MCF 10A (cell line): ENCODE results near the gene NME9. TPM values are rescaled to one million over a fixed set of nuclear protein-coding genes. Genes with fewer than 3 reads are reported as not detected.
"Not testable (repeated sequence)": the region's sequence is repeated elsewhere in the genome, so short reads cannot be mapped to it uniquely, and the experiment has no call there.

Experiments
- Bru-seq: library from RNA; stranded (reverse); fragments of 400-500 nt; gene quantifications from one replicate; lab custom pipeline; 2021; lab: Mats Ljungman, UMichigan
- BruChase-seq, 2 experiments: library from RNA; stranded (reverse); fragments of 400-500 nt; gene quantifications; one replicate each; lab custom pipeline; 2021; lab: Mats Ljungman, UMichigan
- BruUV-seq: library from RNA; stranded (reverse); fragments of 400-500 nt; replicated peaks from 2 replicates; lab custom pipeline; 2021; lab: Mats Ljungman, UMichigan
- CTCF ChIA-PET: fragments of 300-600 bp; sonication (Branson Sonifier 250); formaldehyde crosslinking; extraction: SDS; loops from one replicate; lab custom pipeline; 2021; ENCODE audit warnings: antibody characterized with exemption, inconsistent platforms; lab: Yijun Ruan, JAX
- POLR2A ChIA-PET: fragments of 300-600, 350-650 bp; sonication (Branson Sonifier 250); formaldehyde crosslinking; extraction: SDS; loops from one replicate; lab custom pipeline; 2020; ENCODE audit warnings: antibody characterized with exemption, inconsistent platforms; lab: Yijun Ruan, JAX
- DNase-seq: peaks from one replicate; pipeline ENCODE4 v3.0.0-alpha.2; 2018; ENCODE audit not compliant: unreplicated experiment
- H3K27ac Mint-ChIP-seq: one replicate; pipeline ENCODE4 v1.8.0; 2022; ENCODE audit warnings: mild to moderate bottlenecking, low read depth, mixed read lengths; ENCODE audit not compliant: unreplicated experiment
- H3K27me3 Mint-ChIP-seq: one replicate; pipeline ENCODE4 v1.8.0; 2022; ENCODE audit warnings: mixed read lengths; ENCODE audit not compliant: insufficient read depth, unreplicated experiment
- H3K36me3 Mint-ChIP-seq: one replicate; pipeline ENCODE4 v1.8.0; 2022; ENCODE audit warnings: mild to moderate bottlenecking, moderate library complexity, mixed read lengths; ENCODE audit not compliant: insufficient read depth, unreplicated experiment
- H3K4me1 Mint-ChIP-seq: one replicate; pipeline ENCODE4 v1.8.0; 2022; ENCODE audit warnings: mixed read lengths; ENCODE audit not compliant: insufficient read depth, unreplicated experiment
- H3K4me3 Mint-ChIP-seq: one replicate; pipeline ENCODE4 v1.8.0; 2022; ENCODE audit warnings: mild to moderate bottlenecking, moderate library complexity, mixed read lengths; ENCODE audit not compliant: unreplicated experiment
- H3K9me3 Mint-ChIP-seq: one replicate; pipeline ENCODE4 v1.8.0; 2022; ENCODE audit warnings: mixed read lengths; ENCODE audit not compliant: unreplicated experiment
- CTCF ChIP-seq: fragments of 200-600 bp; IDR thresholded peaks from one replicate; pipeline ENCODE4 v1.8.0; 2022; ENCODE audit warnings: antibody characterized with exemption, mild to moderate bottlenecking; ENCODE audit not compliant: unreplicated experiment
- intact Hi-C: fragments of 100-400 bp; cut with micrococcal nuclease; formaldehyde crosslinking; loops from 2 replicates; pipeline ENCODE4 v1.14.1; 2022
- long read RNA-seq: library from polyadenylated mRNA; stranded (forward); transcript quantifications from one replicate; pipeline ENCODE4 v2.0.0, GENCODE V29; 2022
- total RNA-seq: library from RNA; stranded (reverse); gene quantifications from 2 replicates; pipeline ENCODE4 v1.2.3, GENCODE V29; 2022

Gene NME9
- total RNA-seq, result not detected in 2 replicates
- Bru-seq, nascent RNA, result percentile 4 among the genes with signal in this experiment
- BruChase-seq, experiment 1, labeled RNA remaining after a 6-hour chase, result percentile 1 among the genes with signal in this experiment
- BruChase-seq, experiment 2, labeled RNA remaining after a 2-hour chase, result percentile 1 among the genes with signal in this experiment
- long read RNA-seq, result 0 reads

- peaks cover 8% of the 10 kb centered on the region for H3K4me1 Mint-ChIP-seq
- H3K4me3 Mint-ChIP-seq, result peak within 1 kb of the TSS; percentile 69
- BruUV-seq, result no TSS peak
- no peaks in the 10 kb centered on the region for H3K9me3 Mint-ChIP-seq
- H3K27me3 Mint-ChIP-seq, result no peaks in the 10 kb centered on the region
- H3K27ac Mint-ChIP-seq, result peak within 1 kb of the TSS; percentile 13
- peak; percentile 76 for DNase-seq
- intact Hi-C loops, result loop anchor here (1.0 kb wide), 1 partner anchor 149 kb away; no protein-coding TSS in a partner anchor
- CTCF ChIA-PET, result interaction anchor here (0.6 to 3.0 kb wide), 19 partner anchors 8 to 789 kb away, joined by 3 to 10 read pairs (median 4); no protein-coding TSS in a partner anchor
- no peaks in the 10 kb centered on the region for H3K36me3 Mint-ChIP-seq
- POLR2A ChIA-PET, result interaction anchor here (1.2 kb wide), 1 partner anchor 142 kb away, joined by 3 read pairs; no protein-coding TSS in a partner anchor
- peak; percentile 37 for TF ChIP-seq CTCF
Observed at GRCh38 chr3:138329127-138329983, at the start of gene NME9. TSS of gene NME9 (minus strand) at chr3:138329851. CDS start at chr3:138329335, 516 bp downstream.

GRCh38 chr3:138378990-138379389, 49.3 kb upstream of the NME9 start:
- Mint-ChIP-seq H3K27ac (no peak overlapping the region), H3K9me3 (no peaks in the 10 kb centered on the region), H3K36me3 (no peaks in the 10 kb centered on the region), H3K4me3 (no peak overlapping the region), H3K27me3 (no peaks in the 10 kb centered on the region), H3K4me1 (peaks cover 17% of the 10 kb centered on the region)
- BruUV-seq, result no TSS peak
- ChIA-PET POLR2A (no interaction called here), CTCF (no interaction called here)
- no peak for TF ChIP-seq CTCF
- intact Hi-C loops, result no loop called here
- DNase-seq, result no peak

GRCh38 chr3:138378331-138378730, 48.7 kb upstream of the NME9 start:
- Mint-ChIP-seq H3K9me3 (no peaks in the 10 kb centered on the region), H3K4me3 (no peak overlapping the region), H3K4me1 (peaks cover 12% of the 10 kb centered on the region), H3K27me3 (no peaks in the 10 kb centered on the region), H3K36me3 (no peaks in the 10 kb centered on the region), H3K27ac (no peak overlapping the region)
- intact Hi-C loops, result no loop called here
- ChIA-PET CTCF (no interaction called here), POLR2A (no interaction called here)
- BruUV-seq, result no TSS peak
- no peak for DNase-seq
- no peak for TF ChIP-seq CTCF

- BruUV-seq, result no TSS peak
- ChIA-PET POLR2A (no interaction called here), CTCF (no interaction called here)
- DNase-seq, result no peak
- Mint-ChIP-seq H3K9me3 (no peaks in the 10 kb centered on the region), H3K27me3 (no peaks in the 10 kb centered on the region), H3K36me3 (no peaks in the 10 kb centered on the region), H3K27ac (no peak overlapping the region), H3K4me3 (no peak overlapping the region), H3K4me1 (peaks cover 12% of the 10 kb centered on the region)
- no peak for TF ChIP-seq CTCF
- intact Hi-C loops, result no loop called here
Observed at GRCh38 chr3:138377804-138378203, 48.2 kb upstream of the NME9 start.

GRCh38 chr3:138377212-138377611, 47.6 kb upstream of the NME9 start:
- H3K9me3 Mint-ChIP-seq, DNase-seq, POLR2A ChIA-PET, H3K36me3 Mint-ChIP-seq, BruUV-seq, CTCF ChIA-PET, H3K4me1 Mint-ChIP-seq, H3K27ac Mint-ChIP-seq, H3K4me3 Mint-ChIP-seq, intact Hi-C loops, H3K27me3 Mint-ChIP-seq: not testable (repeated sequence)
